DND-41 (cell line): Measurements from ENCODE around the gene GPC6.

Experiments used
- CTCF ChIP-seq: IDR thresholded peaks from 2 replicates; pipeline ENCODE4 v1.5.1; 2012; ENCODE audit warnings: borderline replicate concordance, low read length, moderate library complexity, mild to moderate bottlenecking; ENCODE audit not compliant: poor library complexity, severe bottlenecking; ENCODE audit errors: extremely low read depth
- EZH2 ChIP-seq: IDR thresholded peaks from 3 replicates; pipeline ENCODE4 v1.6.1; 2012; ENCODE audit warnings: borderline replicate concordance, low read depth, mild to moderate bottlenecking, moderate library complexity, low read length, inconsistent platforms; ENCODE audit not compliant: severe bottlenecking

GRCh38 chr13:93339550-93339949 is 112.9 kb downstream of the GPC6 start:
- TF ChIP-seq CTCF = no peak
- TF ChIP-seq EZH2 = no peak
